Activated CD4-positive, alpha-beta T cell treated with anti-CD3 and anti-CD28 coated beads for 1 hour (primary cell): ENCODE results near the gene VMAC.
"Not testable (repeated sequence)": the region's sequence is repeated elsewhere in the genome, so short reads cannot be mapped to it uniquely, and the experiment has no call there.

ENCODE experiments used
- DNase-seq: peaks from one replicate; pipeline ENCODE4 v3.0.0-alpha.2; 2020

Gene VMAC

DNA sequence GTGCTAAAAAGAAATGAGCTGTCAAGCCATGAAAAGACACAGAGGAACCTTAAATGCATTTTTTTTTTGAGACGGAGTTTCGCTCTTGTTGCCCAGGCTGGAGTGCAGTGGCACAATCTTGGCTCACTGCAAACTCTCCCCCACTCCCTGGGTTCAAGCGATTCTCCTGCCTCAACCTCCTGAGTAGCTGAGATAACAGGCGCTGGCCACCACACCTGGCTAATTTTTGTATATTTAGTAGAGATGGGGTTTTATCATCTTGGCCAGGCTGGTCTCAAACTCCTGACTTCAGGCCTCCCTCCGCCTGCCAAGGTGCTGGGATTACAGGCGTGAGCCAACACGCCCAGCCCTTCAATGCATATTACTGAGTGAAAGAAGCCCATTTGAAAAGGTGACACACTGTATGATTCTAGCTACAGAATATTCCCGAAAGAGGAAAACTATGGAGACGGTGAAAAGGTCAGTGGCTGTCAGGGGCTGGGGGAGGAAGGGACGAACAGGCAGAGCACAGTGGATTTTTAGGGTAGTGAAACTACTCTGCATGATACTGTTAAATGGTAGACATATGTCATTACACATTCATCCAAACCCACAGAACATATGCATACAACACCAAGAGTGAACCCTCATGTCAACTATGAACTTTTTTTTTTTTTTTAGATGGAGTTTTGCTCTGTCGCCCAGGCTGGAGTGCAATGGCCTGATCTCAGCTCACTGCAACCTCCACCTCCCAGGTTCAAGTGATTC is 20.4 kb upstream of the VMAC start:
- DNase-seq: not testable (repeated sequence)

DNA sequence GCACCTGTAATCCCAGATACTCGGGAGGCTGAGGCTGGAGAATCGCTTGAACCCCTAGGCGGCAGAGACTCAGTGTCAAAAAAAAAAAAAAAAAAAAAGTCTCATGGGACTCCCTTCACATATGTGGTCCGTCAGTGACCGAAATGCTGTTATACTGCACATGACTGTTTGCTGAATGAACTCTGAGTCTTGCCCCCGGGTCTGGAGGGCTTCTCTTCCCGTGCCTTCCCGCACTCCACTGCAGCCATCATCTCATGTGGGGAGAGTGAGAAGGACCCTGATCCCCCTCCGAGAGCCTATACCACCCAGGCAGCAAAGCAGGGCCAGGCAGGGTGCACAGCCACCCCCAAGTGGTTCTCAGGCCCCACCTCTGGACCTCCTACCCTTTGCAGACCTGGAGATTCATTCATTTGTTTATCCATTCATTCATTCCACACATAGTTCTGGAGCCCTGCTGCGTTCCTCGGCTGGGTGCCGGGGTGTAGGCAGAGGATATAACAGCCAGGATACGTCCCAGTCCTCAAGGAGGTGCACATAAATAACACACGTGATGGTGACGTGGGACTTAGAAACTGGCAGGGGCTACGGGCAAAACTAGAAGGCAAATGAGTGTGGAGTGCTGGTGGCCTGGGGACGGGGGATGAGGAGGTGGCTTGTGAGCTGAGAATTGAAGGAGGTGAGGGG is 15.2 kb upstream of the VMAC start:
- no peak for DNase-seq

DNA sequence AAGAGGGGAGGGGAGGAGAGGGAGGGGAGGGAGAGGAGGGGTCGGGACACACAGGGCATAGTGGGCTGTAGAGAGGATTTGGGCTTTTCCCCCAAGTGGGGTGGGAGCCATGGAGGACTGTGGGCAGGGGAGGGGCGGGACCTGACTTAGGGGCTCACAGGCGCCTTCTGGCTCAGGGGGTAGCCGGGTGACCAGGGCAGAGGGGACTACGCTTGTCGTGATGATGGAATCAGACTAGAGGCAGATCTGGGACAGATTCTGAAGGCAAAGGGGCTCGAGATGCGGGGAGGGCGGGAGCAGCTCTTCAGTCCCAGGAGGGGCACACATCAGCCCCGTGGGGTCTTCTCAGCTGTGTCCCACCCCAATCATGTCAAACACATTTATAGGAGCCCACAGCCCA is 14.6 kb upstream of the VMAC start:
- no peak for DNase-seq

DNA sequence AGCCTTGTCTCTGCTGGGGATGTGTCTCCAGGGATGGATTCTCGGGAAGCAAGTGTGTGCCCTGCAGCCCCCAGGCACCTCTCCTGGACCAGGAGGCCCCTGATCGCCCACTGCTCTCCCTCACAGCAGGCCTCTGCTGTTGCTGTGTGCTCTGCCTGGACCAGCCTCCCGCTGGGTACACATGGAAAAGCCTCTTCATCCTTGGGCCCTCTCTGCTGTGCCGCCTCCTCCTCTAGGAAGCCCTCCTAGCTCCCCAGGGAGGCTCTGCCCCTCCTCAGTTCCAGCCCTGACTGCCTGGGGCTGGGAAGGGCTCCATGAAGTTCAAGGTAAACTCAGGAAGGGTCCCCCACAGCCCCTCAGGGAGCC is 13.1 kb upstream of the VMAC start:
- DNase-seq: no peak

DNA sequence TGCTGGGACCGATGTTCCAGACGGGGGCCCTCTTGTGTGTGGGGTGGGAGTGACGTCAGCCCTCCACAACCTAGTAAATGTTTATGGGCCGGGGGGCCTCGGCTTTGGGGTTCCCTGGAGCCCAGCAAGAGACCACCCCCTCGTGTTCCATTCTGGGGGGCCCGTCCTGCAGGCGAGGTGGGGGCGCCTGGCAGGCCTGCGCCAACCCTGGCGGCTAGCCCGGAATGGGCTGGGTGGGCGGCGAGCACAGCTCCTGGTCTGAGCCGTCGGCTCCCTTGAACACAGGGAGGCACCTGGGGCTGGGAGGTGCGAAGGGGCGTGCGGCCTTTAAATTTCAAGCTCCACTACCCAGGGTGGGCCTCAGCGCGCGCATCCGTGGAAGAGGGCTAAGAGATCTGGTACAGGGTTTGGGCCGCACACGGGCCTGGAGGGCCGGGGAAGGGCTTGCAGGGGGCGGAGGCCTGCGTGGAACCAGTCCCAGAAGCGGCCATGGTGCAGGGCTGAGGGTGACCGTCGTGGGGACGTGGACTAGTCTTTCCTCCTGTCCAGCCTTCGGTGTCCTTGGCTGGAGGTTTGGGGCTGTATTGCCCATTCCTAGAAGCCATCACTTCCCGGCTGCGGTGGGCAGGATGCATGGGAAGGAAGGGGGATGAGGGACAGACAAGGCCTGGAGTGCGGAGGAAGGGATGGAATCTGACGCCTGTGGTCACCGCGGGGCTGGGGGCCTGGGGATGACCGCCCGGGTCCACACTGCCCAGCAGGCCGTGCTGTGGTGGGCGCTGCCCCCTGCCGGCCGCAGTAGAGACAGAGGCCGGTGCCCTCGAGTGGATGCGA is 12.5 kb upstream of the VMAC start:
- DNase-seq: no peak

DNA sequence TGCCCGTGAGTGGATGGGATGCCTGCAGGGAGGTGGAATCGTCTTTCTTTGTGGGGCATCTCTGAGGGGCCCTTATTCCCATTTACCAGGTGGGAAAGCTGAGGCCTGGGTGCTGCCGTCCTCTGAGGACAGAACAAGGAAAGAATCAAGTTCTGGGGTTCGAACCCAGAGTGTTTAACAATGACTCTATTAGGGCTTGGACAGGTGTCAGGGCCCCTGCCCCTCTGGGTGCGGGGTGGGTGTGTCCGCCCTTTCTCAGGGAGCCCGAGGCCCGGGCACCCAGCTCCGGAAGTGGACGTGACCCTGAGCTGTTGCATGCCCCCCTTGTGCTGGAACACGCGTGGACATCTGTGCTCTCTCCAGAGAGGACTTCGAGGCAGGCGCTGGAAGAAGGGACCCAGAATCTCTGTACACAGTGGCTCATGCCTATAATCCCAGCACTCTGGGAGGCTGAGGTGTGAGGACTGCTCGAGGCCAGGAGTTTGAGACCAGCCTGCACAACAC is 11.8 kb upstream of the VMAC start:
- DNase-seq: no peak

DNA sequence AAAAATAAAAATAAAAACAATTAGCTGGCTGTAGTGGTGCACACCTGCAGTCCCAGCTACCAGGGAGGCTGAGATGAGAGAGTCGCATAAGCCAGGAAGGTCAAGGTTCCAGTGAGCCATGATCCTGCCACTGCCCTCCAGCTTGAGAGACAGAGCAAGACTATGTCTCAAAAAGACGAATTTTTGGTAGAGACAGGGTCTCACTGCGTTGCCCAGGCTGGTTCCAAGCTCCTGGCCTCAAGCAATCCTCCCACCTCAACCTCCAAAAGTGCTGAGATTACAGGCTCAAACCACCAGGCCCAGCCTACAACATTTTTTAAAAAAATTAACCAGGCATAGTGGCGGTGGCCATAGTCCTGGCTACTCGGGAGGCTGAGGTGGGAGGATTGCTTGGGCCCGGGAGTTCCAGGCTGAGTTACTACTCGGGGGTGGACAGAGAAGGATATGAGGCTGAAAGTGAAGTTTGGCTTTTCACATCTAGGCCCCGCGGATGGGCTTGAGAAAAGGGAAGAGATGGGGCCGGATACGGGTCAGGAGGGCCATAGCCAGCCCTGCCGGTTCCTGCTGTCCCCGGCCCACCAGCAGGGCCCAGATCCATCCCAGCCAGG is 11.3 kb upstream of the VMAC start:
- DNase-seq: no peak

DNA sequence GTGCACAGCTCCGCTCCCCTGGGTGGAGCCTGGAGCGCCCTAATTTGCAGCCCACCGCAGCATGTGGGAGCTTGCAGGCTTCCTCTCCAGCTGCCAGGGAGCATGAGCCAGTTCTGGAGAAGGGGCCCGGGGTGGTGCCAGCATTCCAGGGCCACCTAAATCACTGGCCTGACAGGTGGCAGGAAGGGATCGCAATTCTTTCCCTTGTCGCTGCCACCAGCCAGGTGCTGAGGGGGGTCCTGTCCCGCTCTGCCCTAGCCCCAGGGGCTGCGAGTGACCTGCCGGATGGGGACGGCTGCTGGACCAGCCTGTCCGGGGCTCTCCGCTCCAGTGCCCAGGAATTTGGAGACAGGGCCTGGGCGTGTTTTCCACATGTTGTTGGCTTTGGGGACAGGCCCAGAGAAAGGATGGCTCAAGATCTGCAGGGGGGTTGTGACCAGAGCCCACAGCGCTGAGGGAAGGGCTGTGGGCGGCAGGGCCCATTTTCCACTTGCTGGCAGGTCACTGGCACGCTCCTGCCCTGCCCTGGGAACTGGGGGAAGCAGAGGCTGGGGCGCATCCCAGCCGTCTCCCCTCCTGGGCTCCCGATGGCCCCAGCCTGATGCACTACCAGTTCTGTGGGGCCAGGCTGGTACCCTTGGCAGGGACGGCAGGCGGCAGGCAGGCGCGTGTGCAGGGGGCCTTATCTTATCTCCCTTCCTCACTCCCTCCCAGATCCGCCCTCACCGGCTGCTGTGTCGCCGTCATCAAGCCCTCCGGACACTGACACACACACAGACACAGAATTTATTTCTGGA is 10.6 kb upstream of the VMAC start:
- DNase-seq: no peak

DNA sequence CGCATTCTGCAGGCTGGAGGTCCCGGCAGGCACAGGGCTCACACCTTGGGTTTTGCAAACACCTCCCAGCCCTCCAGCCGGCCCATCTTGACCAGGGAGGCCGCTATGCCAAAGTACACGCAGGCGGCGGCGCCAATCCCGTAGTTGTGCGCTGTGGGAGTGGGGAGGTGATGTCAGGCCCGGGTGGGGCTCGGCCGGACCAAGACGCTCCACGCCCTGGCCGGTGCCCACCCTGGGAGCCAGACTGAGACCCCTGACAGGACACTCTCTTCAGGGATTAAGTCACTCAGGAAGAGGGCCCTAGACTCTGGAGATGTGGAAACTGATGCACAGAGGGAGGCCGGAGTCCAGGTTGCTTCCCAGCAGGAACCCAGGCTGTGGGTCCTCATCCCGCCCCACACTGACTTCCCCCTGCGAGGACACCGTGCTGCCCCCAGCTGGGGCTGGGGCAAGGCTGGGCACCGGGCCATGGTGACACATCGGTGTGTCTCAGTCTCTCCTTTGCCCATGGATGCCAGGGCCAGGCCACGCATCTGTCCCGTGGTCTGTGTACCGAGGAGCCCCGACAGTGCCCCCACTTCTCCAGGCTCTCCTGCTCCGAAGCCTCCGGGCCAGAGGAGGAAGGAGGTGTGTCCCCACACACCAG is 9.8 kb upstream of the VMAC start:
- no peak for DNase-seq

DNA sequence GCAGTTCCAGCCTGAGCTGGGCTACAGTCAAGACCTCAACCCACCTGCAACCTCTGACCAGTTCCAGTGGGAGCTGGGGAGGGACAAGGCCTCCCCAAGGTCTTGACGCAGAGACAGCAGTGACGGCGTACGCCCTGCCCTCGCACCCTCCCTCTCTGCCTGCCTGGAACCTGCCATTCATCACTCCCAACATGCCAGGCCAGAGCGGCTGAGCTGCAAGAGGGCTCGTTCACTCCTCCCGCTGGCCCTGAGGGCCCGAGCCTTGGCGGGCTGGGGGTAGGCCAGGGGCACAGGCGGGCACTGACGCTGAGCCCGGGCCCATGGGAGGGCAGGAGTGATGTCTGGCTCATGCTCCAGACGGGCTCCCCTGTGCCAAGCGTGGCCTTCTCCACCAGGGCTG is 9.3 kb upstream of the VMAC start:
- DNase-seq: no peak

DNA sequence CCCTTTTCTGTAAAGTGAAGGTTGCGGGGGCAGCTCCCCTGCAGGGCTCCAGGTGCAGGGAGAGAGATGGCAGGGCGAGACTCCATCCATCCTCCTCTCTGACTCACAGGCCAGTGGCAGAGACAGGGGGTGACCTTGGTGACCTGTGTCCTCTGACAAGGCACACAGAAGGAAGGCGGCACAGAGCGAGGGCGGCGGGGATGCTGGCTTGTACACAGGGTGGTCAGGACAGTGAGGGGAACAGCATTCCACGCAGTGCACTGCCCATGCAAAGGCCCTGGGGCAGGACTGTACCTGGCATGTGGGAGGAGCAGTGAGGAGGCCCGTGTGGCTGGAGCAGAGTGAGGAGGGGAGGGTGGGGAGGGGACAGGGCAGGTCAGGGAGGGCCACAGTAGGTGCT is 8.8 kb upstream of the VMAC start:
- no peak for DNase-seq

DNA sequence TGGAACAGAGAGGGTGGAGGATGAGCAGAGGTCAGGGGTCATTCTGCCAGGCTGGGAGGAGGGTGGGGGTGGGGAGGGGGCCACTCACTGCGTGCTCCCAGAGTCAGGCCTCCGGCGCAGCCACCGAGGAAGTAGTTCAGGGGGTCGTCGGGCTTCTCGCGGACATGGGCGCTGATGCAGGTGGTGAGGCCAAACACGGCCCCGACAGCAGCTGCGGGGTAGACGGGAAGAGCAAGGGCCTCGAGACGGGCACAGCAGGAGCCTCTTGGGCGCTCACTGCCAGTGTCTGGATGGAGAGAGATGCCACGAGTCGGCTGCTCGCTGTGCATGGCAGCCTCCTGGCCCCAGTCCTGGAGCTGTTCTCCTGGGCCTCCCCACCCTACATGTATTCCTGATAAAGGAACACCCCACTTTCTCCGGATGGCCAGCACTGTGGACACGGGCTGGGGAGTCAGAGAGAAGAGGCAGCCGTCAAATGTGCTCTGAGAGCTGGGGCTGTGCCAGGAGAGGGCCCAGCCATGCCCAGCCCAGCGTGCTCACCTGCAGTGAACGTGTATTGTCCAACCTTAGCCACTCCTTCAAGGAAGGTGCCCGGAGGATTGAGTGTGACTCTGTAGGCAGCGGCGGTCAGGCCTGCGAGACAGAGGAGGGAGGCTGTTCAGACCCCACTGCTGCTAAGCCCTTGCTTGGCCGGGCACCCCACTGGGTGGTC is 8.2 kb upstream of the VMAC start:
- no peak for DNase-seq

DNA sequence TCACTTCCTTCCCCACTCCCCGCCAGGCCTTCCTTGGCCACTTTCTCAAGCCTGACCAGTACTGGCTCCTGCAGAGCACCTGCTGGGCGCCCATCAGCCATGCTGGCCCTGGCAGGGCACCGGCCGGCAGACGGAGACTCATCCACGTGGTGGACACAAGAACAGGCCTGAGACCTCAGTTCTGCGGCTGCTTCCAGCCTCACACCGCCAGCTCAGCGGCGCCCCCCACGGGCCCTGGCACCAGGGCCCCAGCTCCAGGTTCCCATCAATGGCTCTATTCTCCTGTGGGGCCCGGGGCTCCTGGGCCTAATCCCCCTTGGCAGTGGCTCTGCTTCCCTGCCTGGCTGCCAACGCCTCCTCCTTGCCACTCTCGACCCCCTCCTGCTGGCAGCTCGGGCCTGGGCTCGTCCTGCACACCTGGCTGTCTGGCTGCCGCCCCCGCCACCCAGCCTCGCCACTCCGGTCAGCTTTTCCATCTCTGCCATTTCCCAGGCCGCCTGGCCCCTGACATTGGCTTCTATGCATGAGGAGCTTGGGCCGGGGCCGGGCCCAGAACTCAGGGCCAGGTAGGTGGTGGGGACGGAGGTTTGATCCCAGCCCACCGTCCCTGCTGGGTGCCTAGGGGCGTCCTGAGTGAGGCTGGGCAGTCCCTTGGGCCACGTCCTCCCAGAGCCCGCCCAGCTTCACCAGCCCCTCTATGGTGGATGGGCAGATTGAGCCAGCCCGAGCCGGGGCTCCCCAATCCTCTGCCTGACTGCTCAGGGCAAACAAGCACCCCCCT is 7.3 kb upstream of the VMAC start:
- no peak for DNase-seq

DNA sequence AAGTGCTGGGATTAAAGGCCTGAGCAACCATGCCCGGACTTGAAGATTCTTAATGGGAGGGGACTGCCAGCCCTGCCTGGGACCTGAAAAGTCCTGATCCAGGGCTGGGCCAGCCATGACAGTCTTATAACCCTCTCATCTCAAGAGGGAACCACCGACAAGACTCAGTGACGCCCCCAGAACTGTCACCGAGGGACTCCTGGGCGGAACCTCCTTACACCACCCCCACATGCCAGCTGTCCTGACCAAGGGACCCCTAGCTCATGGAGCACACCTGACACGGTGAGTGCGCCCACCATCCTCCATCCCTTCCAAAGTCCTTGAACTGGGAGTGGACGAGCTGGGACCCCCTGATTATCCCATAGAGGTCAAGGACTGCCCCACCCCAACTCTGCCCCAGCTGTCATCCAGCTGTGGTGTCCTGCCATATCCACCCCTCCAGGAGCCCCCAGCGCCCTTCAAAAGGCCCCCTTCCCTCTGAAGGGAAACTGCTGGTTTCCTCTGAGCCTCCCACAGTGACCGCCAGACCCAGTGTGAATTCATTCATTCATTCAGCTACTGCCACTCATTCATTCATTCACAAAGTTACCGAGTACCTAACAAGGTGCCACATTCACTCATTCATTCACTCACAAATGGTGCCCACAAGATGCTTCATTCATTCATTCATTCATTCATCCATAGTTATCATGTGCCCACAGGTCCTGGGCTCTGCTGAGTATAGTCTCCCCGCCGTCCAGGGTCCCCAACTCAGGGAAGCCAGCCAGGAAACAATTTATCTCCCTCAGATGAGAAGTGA is 4.7 kb upstream of the VMAC start:
- DNase-seq: no peak

DNA sequence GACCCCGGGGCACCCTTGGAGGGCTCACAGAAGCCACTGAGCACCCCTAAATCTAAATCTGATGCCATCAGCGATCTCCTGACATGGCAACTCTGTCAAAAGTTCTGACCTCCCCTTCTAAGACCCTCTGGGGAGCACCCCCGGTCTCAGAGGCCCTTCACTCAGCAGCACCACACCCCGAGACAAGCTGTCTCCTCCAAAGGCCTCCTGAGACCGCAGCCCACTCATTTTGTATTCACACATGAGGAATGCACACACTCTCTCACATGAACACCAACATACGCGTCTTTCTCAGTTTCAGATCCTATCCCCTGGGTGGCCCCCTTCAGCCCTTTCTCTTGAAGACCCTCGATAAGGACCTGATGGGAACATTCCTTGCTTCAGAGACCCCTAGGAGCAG is 3.7 kb upstream of the VMAC start:
- DNase-seq: no peak

DNA sequence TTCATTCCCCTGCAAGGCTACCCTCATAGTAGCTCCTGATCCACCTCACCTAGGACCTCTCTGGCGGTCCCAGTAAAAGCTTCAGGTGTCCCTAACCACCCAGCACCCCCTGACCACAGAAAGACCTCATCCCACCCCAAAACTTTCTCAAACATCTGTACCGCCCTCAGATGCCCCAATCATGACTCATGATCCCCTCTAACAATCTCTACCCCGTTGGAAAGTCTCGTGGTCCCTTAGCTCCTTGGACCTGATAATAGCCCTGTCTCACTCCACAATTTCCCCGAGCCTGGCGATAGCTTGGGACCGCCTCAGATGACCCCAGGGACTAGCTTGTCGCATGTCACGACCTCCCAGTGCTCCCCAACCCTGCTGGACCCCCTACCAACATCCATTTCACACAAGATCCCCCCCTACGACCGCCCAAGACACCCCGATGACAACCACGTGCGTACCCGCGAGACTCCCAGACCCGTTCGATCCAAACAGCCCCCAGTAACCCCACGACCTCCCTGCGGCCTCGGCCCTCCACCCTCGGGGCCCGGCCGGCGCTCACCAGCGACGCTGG is 1.5 kb upstream of the VMAC start:
- no peak for DNase-seq

DNA sequence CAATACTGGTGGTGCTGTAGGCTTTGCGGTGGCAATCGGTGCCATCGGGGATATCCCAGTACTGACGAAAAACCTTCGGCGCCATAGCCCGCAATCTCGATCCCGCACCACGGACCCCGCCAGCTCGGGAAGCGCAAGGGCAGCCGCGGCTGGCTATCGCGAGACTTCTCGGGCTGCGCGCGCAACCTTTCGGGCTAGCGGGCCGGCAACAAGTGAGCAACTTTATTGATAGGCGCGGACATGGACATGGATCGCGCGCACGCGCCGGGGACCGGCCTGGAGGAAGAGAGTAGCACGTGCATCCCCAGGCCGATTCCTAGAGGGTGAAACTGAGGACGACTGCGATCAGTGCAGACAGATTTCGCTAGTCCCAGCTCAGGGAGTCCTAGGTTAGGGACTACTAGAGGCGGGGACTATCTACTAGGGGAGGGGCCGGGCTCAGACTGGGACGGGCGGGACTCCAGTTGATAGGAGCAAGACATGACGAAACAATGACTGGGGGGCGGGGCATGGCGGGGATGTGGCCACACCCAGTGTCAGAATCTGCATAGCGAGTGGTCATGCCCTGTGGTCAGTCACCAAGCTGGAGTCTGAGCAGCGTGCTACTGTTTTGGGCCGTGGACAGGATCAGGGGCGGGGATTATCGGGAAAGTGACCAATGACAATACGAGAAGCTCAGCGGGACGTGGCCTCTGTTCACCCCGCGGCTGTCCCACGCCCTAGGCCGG is 884 bp upstream of the VMAC start, which contains the start of gene NDUFA11:
Gene NDUFA11 (minus strand): TSS at position 167 of the 728 bp plus-strand sequence. CDS start 82 bp downstream, at position 85.
- peak; percentile 94 for DNase-seq

DNA sequence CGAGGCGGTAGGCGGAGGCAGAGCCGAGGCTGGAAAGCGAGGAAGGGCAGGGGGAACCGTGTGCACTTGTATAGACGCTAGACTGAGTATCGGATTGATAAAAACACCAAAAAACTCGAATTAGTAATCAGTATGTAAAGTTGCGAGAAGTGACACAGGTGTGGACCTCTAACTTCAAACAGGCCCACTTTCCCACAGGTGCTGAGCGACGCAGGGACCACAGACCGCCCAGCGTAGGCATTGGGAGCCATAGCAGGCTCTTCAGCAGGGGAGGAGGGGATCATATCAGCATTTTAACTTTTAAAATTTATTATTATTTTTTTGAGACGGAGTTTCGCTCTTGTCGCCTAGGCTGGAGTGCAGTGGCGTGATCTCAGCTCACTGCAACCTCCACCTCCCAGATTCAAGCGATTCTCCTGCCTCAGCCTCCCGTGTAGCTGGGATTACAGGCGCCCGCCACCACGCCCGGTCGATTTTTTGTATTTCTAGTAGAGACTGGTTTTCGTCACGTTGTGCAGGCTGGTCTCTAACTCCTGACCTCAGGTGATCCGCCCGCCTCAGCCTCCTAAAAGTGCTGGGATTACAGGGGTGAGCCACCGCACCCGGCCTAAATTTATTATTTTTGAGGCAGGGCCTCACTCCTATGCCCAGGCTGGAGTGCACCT is 574 bp downstream of the VMAC start:
- no peak for DNase-seq
